Keratinocyte (primary cell): ENCODE data around the gene APCDD1L. TPM values are rescaled to one million over a fixed set of nuclear protein-coding genes. Genes with fewer than 3 reads are reported as not detected.

Experiments
- DNase-seq: peaks from one replicate; pipeline ENCODE4 v3.0.0-alpha.2; 2011; ENCODE audit warnings: low read depth, missing footprints, low spot score
- FAIRE-seq: peaks from 2 replicates; lab custom pipeline; 2011; peaks lifted over from hg19 to GRCh38; lab: Jason Lieb, UNC
- H2AFZ ChIP-seq: 2 replicates; pipeline ENCODE4 v1.6.0; 2012; ENCODE audit warnings: low read length, control low read depth, inconsistent platforms; ENCODE audit not compliant: control insufficient read depth
- H3K27ac ChIP-seq: 2 replicates; pipeline ENCODE4 v1.5.1; 2011; ENCODE audit warnings: low read length; ENCODE audit not compliant: control insufficient read depth, insufficient read depth
- H3K27me3 ChIP-seq: 3 replicates; pipeline ENCODE4 v1.6.0; 2011; ENCODE audit warnings: low read length; ENCODE audit not compliant: control insufficient read depth, insufficient read depth; ENCODE audit errors: extremely low read depth
- H3K36me3 ChIP-seq, 2 experiments: 2 replicates in 1 of 2; 3 replicates in 1 of 2; pipeline ENCODE4 v1.5.1; 2011; ENCODE audit warnings: low read length in 2 of 2, mild to moderate bottlenecking in 1 of 2; ENCODE audit not compliant: control insufficient read depth in 2 of 2, insufficient read depth in 2 of 2; ENCODE audit errors: extremely low read depth in 1 of 2
- H3K4me1 ChIP-seq: 3 replicates; pipeline ENCODE4 v1.5.1; 2011; ENCODE audit warnings: low read length; ENCODE audit not compliant: control insufficient read depth, insufficient read depth; ENCODE audit errors: extremely low read depth
- H3K4me2 ChIP-seq: 3 replicates; pipeline ENCODE4 v1.6.0; 2011; ENCODE audit warnings: low read depth, low read length; ENCODE audit not compliant: control insufficient read depth, insufficient read depth; ENCODE audit errors: extremely low read depth
- H3K4me3 ChIP-seq, 3 experiments: fragments of 200-600 bp in 1 of 3; sonication (generic) in 1 of 3; 2 replicates in 2 of 3; 3 replicates in 1 of 3; pipeline ENCODE4 v1.5.1; 2011 to 2016; ENCODE audit warnings: low read length in 3 of 3, mild to moderate bottlenecking in 3 of 3, control low read depth in 2 of 3, inconsistent platforms in 1 of 3, low read depth in 1 of 3, mixed read lengths in 1 of 3, mixed run types in 1 of 3, moderate library complexity in 1 of 3; ENCODE audit not compliant: control insufficient read depth in 2 of 3, insufficient read depth in 2 of 3; ENCODE audit errors: extremely low read depth in 1 of 3
- H3K79me2 ChIP-seq: 2 replicates; pipeline ENCODE4 v1.6.0; 2012; ENCODE audit warnings: low read length; ENCODE audit not compliant: control insufficient read depth, insufficient read depth
- H3K9ac ChIP-seq: 3 replicates; pipeline ENCODE4 v1.6.0; 2011; ENCODE audit warnings: low read length; ENCODE audit not compliant: control insufficient read depth, insufficient read depth; ENCODE audit errors: extremely low read depth
- H3K9me1 ChIP-seq: 3 replicates; pipeline ENCODE4 v1.6.0; 2011; ENCODE audit warnings: low read length; ENCODE audit not compliant: control insufficient read depth, insufficient read depth; ENCODE audit errors: extremely low read depth
- H3K9me3 ChIP-seq: 2 replicates; pipeline ENCODE4 v1.5.1; 2012; ENCODE audit warnings: low read depth, low read length; ENCODE audit not compliant: control insufficient read depth
- H4K20me1 ChIP-seq: 3 replicates; pipeline ENCODE4 v1.6.0; 2011; ENCODE audit warnings: low read length; ENCODE audit not compliant: control insufficient read depth, insufficient read depth; ENCODE audit errors: extremely low read depth
- EZH2 ChIP-seq: IDR thresholded peaks from one replicate; pipeline ENCODE4 v1.6.1; 2012; ENCODE audit warnings: inconsistent platforms, mild to moderate bottlenecking, low read length, moderate library complexity
- dilution Hi-C: fragments of 300-500 bp; cut with MboI; formaldehyde crosslinking; loops from one replicate; pipeline ENCODE4 v1.7.0; 2020; ENCODE audit warnings: low sequenced_read_pairs; ENCODE audit not compliant: extremely low pct_ligation_motif_present
- polyA plus RNA-seq, 5 experiments: library from polyadenylated mRNA; depleted of rRNA in 3 of 5; stranded (reverse) in 3 of 5; stranded (forward) in 1 of 5; unstranded in 1 of 5; fragments of >200 nt; gene quantifications; 1 replicate in 1 of 5; 2 replicates in 3 of 5; 3 replicates in 1 of 5; pipeline versions ENCODE4 v1.2.1 to v1.2.3, GENCODE V29; 2011 to 2012; ENCODE audit warnings: missing spikeins in 2 of 5, low read depth in 1 of 5, low replicate concordance in 1 of 5
- TF ChIP-seq, protein P1 (sequence below), 3 experiments: IDR thresholded peaks in 1 of 3; conservative IDR thresholded peaks in 1 of 3; optimal IDR thresholded peaks in 1 of 3; 2 replicates in 2 of 3; 3 replicates in 1 of 3; pipeline versions ENCODE3 to v1.5.1; 2011; ENCODE audit warnings: low read length in 3 of 3, mild to moderate bottlenecking in 3 of 3, moderate library complexity in 2 of 3, control low read depth in 1 of 3, inconsistent platforms in 1 of 3; ENCODE audit not compliant: insufficient read depth in 2 of 3; ENCODE audit errors: extremely low read depth in 1 of 3

Gene APCDD1L
- polyA plus RNA-seq, 1 donor (not counting 4 experiments of a cell fraction or from before 2014, with no cell fraction given): 0.67 TPM

GRCh38 chr20:58469616-58470015 is 45.6 kb downstream of the APCDD1L start:
- TF ChIP-seq, protein P1, sequence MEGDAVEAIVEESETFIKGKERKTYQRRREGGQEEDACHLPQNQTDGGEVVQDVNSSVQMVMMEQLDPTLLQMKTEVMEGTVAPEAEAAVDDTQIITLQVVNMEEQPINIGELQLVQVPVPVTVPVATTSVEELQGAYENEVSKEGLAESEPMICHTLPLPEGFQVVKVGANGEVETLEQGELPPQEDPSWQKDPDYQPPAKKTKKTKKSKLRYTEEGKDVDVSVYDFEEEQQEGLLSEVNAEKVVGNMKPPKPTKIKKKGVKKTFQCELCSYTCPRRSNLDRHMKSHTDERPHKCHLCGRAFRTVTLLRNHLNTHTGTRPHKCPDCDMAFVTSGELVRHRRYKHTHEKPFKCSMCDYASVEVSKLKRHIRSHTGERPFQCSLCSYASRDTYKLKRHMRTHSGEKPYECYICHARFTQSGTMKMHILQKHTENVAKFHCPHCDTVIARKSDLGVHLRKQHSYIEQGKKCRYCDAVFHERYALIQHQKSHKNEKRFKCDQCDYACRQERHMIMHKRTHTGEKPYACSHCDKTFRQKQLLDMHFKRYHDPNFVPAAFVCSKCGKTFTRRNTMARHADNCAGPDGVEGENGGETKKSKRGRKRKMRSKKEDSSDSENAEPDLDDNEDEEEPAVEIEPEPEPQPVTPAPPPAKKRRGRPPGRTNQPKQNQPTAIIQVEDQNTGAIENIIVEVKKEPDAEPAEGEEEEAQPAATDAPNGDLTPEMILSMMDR (optimal IDR thresholded peaks at IDR 0.05 in 1 of 3, IDR thresholded peaks at IDR 0.05 in 1 of 3, conservative IDR thresholded peaks at IDR 0.05 in 1 of 3; ENCODE audit: extremely low read depth in 1 of 3, insufficient read depth in 2 of 3, low read length in 3 of 3): no peak
- TF ChIP-seq EZH2: no peak
- no peak for DNase-seq
- H3K27ac ChIP-seq: no peak overlapping the region
- no peak overlapping the region for H3K4me3 ChIP-seq
- no peaks in the 10 kb centered on the region for H3K79me2 ChIP-seq
- H3K36me3 ChIP-seq: no peaks in the 10 kb centered on the region
- H3K4me2 ChIP-seq: no peak overlapping the region
- H3K9ac ChIP-seq: no peak overlapping the region
- H4K20me1 ChIP-seq: no peaks in the 10 kb centered on the region
- H3K9me3 ChIP-seq: no peaks in the 10 kb centered on the region
- no peaks in the 10 kb centered on the region for H3K4me1 ChIP-seq
- dilution Hi-C loops: no loop called here
- H3K9me1 ChIP-seq: no peaks in the 10 kb centered on the region
- H3K27me3 ChIP-seq: no peaks in the 10 kb centered on the region
- no peak overlapping the region for H2AFZ ChIP-seq
- no peak for FAIRE-seq

GRCh38 chr20:58467572-58468527 is 47.3 kb downstream of the APCDD1L start:
- no peaks in the 10 kb centered on the region for H3K79me2 ChIP-seq
- no peak overlapping the region for H2AFZ ChIP-seq
- H3K36me3 ChIP-seq: no peaks in the 10 kb centered on the region
- H3K9me3 ChIP-seq: no peaks in the 10 kb centered on the region
- dilution Hi-C loops: no loop called here
- FAIRE-seq: no peak
- H3K27me3 ChIP-seq: no peaks in the 10 kb centered on the region
- no peak for DNase-seq
- no peaks in the 10 kb centered on the region for H3K9me1 ChIP-seq
- H4K20me1 ChIP-seq: no peaks in the 10 kb centered on the region
- no peak overlapping the region for H3K4me2 ChIP-seq
- H3K4me3 ChIP-seq: no peak overlapping the region
- no peaks in the 10 kb centered on the region for H3K4me1 ChIP-seq
- H3K27ac ChIP-seq: no peak overlapping the region
- H3K9ac ChIP-seq: no peak overlapping the region
- TF ChIP-seq, protein P1 (optimal IDR thresholded peaks at IDR 0.05 in 1 of 3, IDR thresholded peaks at IDR 0.05 in 1 of 3, conservative IDR thresholded peaks at IDR 0.05 in 1 of 3; ENCODE audit: extremely low read depth in 1 of 3, insufficient read depth in 2 of 3, low read length in 3 of 3): no peak
- no peak for TF ChIP-seq EZH2
